Measurements from ENCODE around the gene RNF138. TPM values are rescaled to one million over a fixed set of nuclear protein-coding genes. Genes with fewer than 3 reads are reported as not detected.
"Not testable (repeated sequence)": the region's sequence is repeated elsewhere in the genome, so short reads cannot be mapped to it uniquely, and the experiment has no call there.

RNF138 gene
- 10.6 TPM for total RNA-seq
- long read RNA-seq, partial matches to known transcripts: 1 of 7 reads
- long read RNA-seq, other reads (novel, unspliced or antisense): 3 of 7 reads

- intact Hi-C loops (cut with micrococcal nuclease): no loop called here
- DNase-seq (peak; percentile 93), ATAC-seq (peak; percentile 80)
Measured at GRCh38 chr18:32091724-32092421, at the start of gene RNF138. Gene RNF138, plus strand, starts transcription at chr18:32091874. Its CDS starts 903 bp downstream, at chr18:32092777.

GRCh38 chr18:32042337-32042736 lies 49.3 kb upstream of the RNF138 start:
- DNase-seq: no peak
- intact Hi-C loops (cut with micrococcal nuclease): no loop called here
- ATAC-seq: no peak

- ATAC-seq: peak; percentile 95
- DNase-seq: peak; percentile 44
Measured at GRCh38 chr18:32048507-32049091, 43.1 kb upstream of the RNF138 start.

GRCh38 chr18:32049393-32050171 lies 42.1 kb upstream of the RNF138 start:
- DNase-seq: peak; percentile 45
- peak; percentile 68 for ATAC-seq
- intact Hi-C loops (cut with micrococcal nuclease): no loop called here

More at GRCh38 chr18:32048507-32049091, 43.1 kb upstream of the RNF138 start:
- intact Hi-C loops (cut with micrococcal nuclease): no loop called here

- DNase-seq (no peak), ATAC-seq (no peak)
- intact Hi-C loops (cut with micrococcal nuclease): no loop called here
Measured at GRCh38 chr18:32056613-32057358, 34.9 kb upstream of the RNF138 start.

- no peak for DNase-seq
- intact Hi-C loops (cut with micrococcal nuclease): no loop called here
- no peak for ATAC-seq
Measured at GRCh38 chr18:32057624-32058165, 34.0 kb upstream of the RNF138 start.

GRCh38 chr18:32060026-32060425 lies 31.6 kb upstream of the RNF138 start:
- intact Hi-C loops (cut with micrococcal nuclease): no loop called here
- ATAC-seq (no peak), DNase-seq (no peak)

GRCh38 chr18:32067375-32068167 lies 24.1 kb upstream of the RNF138 start:
- intact Hi-C loops (cut with micrococcal nuclease): no loop called here
- DNase-seq: no peak
- no peak for ATAC-seq

- intact Hi-C loops (cut with micrococcal nuclease): no loop called here
- ATAC-seq (no peak), DNase-seq (no peak)
Measured at GRCh38 chr18:32072321-32072720, 19.4 kb upstream of the RNF138 start.

GRCh38 chr18:32074206-32074605 lies 17.5 kb upstream of the RNF138 start:
- intact Hi-C loops (cut with micrococcal nuclease): no loop called here
- DNase-seq (no peak), ATAC-seq (no peak)

- intact Hi-C loops (cut with micrococcal nuclease): no loop called here
- no peak for ATAC-seq
- no peak for DNase-seq
Measured at GRCh38 chr18:32078845-32079244, 12.8 kb upstream of the RNF138 start.

GRCh38 chr18:32081881-32082280 lies 9.8 kb upstream of the RNF138 start:
- ATAC-seq: no peak
- intact Hi-C loops (cut with micrococcal nuclease): no loop called here

GRCh38 chr18:32083781-32084180 lies 7.9 kb upstream of the RNF138 start:
- ATAC-seq: no peak
- intact Hi-C loops (cut with micrococcal nuclease): no loop called here
- no peak for DNase-seq

More at GRCh38 chr18:32081881-32082280, 9.8 kb upstream of the RNF138 start:
- DNase-seq: no peak

- no peak for ATAC-seq
- intact Hi-C loops (cut with micrococcal nuclease): no loop called here
- no peak for DNase-seq
Measured at GRCh38 chr18:32086881-32087280, 4.8 kb upstream of the RNF138 start.

GRCh38 chr18:32090831-32091230 lies 843 bp upstream of the RNF138 start:
- ATAC-seq: not testable (repeated sequence)

GRCh38 chr18:32091325-32091723 lies 350 bp upstream of the RNF138 start:
- intact Hi-C loops (cut with micrococcal nuclease): no loop called here
- DNase-seq (no peak), ATAC-seq (no peak)

More at GRCh38 chr18:32090831-32091230, 843 bp upstream of the RNF138 start:
- intact Hi-C loops (cut with micrococcal nuclease); DNase-seq: not testable (repeated sequence)

- intact Hi-C loops (cut with micrococcal nuclease): no loop called here
- DNase-seq: peak; percentile 100
- ATAC-seq: peak; percentile 98
Measured at GRCh38 chr18:32092422-32093101, 888 bp downstream of the RNF138 start.

GRCh38 chr18:32093102-32093511 lies 1.4 kb downstream of the RNF138 start:
- ATAC-seq (peak; percentile 10), DNase-seq (peak; percentile 54)
- intact Hi-C loops (cut with micrococcal nuclease): no loop called here
